ENCODE measurements around the gene RGSL1. TPM values are rescaled to one million over a fixed set of nuclear protein-coding genes. Genes with fewer than 3 reads are reported as not detected.

Gene RGSL1
- total RNA-seq, 1 experiment from 2014 or later: not detected

DNA sequence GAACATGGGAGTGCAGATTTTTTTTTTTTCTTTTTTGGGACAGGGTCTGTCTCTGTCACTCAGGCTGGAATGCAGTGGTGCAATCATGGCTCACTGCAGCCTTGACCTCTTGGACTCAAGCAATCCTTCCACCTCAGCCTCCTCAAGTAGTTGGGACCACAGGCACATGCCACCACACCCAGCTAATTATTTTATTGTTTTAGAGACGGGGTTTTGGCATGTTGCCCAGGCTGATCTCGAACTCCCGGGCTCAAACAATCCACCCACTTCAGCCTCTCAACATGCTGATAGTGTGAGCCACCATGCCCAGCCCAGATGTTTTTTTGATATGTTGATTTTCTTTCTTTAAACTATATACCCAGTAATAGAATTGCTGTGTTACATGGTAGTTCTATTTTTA is 57.7 kb downstream of the RGSL1 start:
- ChIA-PET POLR2A (no interaction called here), CTCF (no interaction called here)
- intact Hi-C loops (cut with micrococcal nuclease; ENCODE audit: unreplicated experiment) (no loop called here), in situ Hi-C loops (cut with HindIII; ENCODE audit: low pct_unique_long_range_greater_than_20kb, low sequenced_read_pairs) (no loop called here)
- no peaks in the 10 kb centered on the region for H3K27me3 ChIP-seq (ENCODE audit: control insufficient read depth, insufficient read depth, low read length)
- no peak overlapping the region for H3K4me3 ChIP-seq (ENCODE audit: low read depth in 2 of 2, low read length in 2 of 2)
- no peaks in the 10 kb centered on the region for H3K4me1 ChIP-seq (ENCODE audit: control insufficient read depth, insufficient read depth, low read length)
- no peak for DNase-seq (ENCODE audit: low read depth, low spot score)
- no peaks in the 10 kb centered on the region for H3K36me3 ChIP-seq (ENCODE audit: control insufficient read depth, insufficient read depth, low read length)
- ATAC-seq: no peak
- H3K27ac ChIP-seq (ENCODE audit: low read length): no peak overlapping the region
- no TSS peak for BruUV-seq (replicated peaks)
- TF ChIP-seq TCF7L2 (IDR thresholded peaks at IDR 0.05; ENCODE audit: low read depth, low read length) (no peak), POLR2AphosphoS5 (IDR thresholded peaks at IDR 0.05; ENCODE audit: low read depth, low read length) (no peak), SIN3A (IDR thresholded peaks at IDR 0.05; ENCODE audit: borderline replicate concordance, insufficient read depth, low read depth, low read length) (no peak)
- TF ChIP-seq, protein P1, sequence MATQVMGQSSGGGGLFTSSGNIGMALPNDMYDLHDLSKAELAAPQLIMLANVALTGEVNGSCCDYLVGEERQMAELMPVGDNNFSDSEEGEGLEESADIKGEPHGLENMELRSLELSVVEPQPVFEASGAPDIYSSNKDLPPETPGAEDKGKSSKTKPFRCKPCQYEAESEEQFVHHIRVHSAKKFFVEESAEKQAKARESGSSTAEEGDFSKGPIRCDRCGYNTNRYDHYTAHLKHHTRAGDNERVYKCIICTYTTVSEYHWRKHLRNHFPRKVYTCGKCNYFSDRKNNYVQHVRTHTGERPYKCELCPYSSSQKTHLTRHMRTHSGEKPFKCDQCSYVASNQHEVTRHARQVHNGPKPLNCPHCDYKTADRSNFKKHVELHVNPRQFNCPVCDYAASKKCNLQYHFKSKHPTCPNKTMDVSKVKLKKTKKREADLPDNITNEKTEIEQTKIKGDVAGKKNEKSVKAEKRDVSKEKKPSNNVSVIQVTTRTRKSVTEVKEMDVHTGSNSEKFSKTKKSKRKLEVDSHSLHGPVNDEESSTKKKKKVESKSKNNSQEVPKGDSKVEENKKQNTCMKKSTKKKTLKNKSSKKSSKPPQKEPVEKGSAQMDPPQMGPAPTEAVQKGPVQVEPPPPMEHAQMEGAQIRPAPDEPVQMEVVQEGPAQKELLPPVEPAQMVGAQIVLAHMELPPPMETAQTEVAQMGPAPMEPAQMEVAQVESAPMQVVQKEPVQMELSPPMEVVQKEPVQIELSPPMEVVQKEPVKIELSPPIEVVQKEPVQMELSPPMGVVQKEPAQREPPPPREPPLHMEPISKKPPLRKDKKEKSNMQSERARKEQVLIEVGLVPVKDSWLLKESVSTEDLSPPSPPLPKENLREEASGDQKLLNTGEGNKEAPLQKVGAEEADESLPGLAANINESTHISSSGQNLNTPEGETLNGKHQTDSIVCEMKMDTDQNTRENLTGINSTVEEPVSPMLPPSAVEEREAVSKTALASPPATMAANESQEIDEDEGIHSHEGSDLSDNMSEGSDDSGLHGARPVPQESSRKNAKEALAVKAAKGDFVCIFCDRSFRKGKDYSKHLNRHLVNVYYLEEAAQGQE (IDR thresholded peaks at IDR 0.05; ENCODE audit: insufficient read depth in 1 of 2, low read depth in 2 of 2, low read length in 1 of 2): no peak
- TF ChIP-seq, protein P2, sequence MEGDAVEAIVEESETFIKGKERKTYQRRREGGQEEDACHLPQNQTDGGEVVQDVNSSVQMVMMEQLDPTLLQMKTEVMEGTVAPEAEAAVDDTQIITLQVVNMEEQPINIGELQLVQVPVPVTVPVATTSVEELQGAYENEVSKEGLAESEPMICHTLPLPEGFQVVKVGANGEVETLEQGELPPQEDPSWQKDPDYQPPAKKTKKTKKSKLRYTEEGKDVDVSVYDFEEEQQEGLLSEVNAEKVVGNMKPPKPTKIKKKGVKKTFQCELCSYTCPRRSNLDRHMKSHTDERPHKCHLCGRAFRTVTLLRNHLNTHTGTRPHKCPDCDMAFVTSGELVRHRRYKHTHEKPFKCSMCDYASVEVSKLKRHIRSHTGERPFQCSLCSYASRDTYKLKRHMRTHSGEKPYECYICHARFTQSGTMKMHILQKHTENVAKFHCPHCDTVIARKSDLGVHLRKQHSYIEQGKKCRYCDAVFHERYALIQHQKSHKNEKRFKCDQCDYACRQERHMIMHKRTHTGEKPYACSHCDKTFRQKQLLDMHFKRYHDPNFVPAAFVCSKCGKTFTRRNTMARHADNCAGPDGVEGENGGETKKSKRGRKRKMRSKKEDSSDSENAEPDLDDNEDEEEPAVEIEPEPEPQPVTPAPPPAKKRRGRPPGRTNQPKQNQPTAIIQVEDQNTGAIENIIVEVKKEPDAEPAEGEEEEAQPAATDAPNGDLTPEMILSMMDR (IDR thresholded peaks at IDR 0.05): no peak
- no peaks in the 10 kb centered on the region for H3K9me3 ChIP-seq (ENCODE audit: control insufficient read depth, insufficient read depth, low read depth, low read length)

DNA sequence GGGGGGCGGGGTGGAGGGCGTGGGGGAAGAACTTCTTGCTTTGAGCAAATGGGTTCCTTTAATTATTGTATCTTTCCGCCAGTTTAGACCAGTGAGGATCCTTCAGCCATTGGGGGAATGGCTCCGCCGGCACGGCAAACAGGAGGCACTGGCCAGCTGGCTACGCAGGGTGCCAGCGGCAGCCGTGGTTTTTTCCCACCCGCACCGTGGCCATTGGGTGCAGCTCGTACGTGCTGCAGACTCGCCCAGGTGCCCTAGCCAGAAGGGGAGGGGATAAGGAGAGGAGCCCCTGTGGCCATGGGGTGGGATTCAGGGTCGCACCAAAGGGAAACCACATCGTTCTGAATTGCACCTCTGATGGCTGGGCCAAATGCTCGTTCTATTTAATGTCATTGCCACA is 65.6 kb downstream of the RGSL1 start:
- H3K9me3 ChIP-seq (ENCODE audit: control insufficient read depth, insufficient read depth, low read depth, low read length): no peaks in the 10 kb centered on the region
- intact Hi-C loops (cut with micrococcal nuclease; ENCODE audit: unreplicated experiment): no loop called here
- H3K4me3 ChIP-seq (ENCODE audit: low read depth in 2 of 2, low read length in 2 of 2): no peak overlapping the region
- H3K36me3 ChIP-seq (ENCODE audit: control insufficient read depth, insufficient read depth, low read length): no peaks in the 10 kb centered on the region
- in situ Hi-C loops (cut with HindIII; ENCODE audit: low pct_unique_long_range_greater_than_20kb, low sequenced_read_pairs): no loop called here
- H3K27me3 ChIP-seq (ENCODE audit: control insufficient read depth, insufficient read depth, low read length): no peaks in the 10 kb centered on the region
- DNase-seq (ENCODE audit: low read depth, low spot score) (no peak), ATAC-seq (no peak)
- no peak for TF ChIP-seq POLR2AphosphoS5 (IDR thresholded peaks at IDR 0.05; ENCODE audit: low read depth, low read length)
- TF ChIP-seq TCF7L2 (IDR thresholded peaks at IDR 0.05; ENCODE audit: low read depth, low read length): no peak
- TF ChIP-seq, protein P2 (IDR thresholded peaks at IDR 0.05): no peak
- TF ChIP-seq SIN3A (IDR thresholded peaks at IDR 0.05; ENCODE audit: borderline replicate concordance, insufficient read depth, low read depth, low read length): no peak
- TF ChIP-seq, protein P1 (IDR thresholded peaks at IDR 0.05; ENCODE audit: insufficient read depth in 1 of 2, low read depth in 2 of 2, low read length in 1 of 2): no peak
- no TSS peak for BruUV-seq (replicated peaks)
- no peak overlapping the region for H3K27ac ChIP-seq (ENCODE audit: low read length)
- no peaks in the 10 kb centered on the region for H3K4me1 ChIP-seq (ENCODE audit: control insufficient read depth, insufficient read depth, low read length)
- POLR2A ChIA-PET: no interaction called here
- CTCF ChIA-PET: no interaction called here

All from Panc1 (cell line).